DND-41 (cell line): ENCODE results near the gene BRD7.

Experiments used
- ATAC-seq: fragments of 200-7000 bp; cut with Tn5 transposase; 3 replicates; pipeline ENCODE4 v1.9.1; 2021; ENCODE audit warnings: low read depth; ENCODE audit not compliant: insufficient read depth
- DNase-seq: peaks from one replicate; pipeline ENCODE4 v3.0.0-alpha.2; 2020
- H2AFZ ChIP-seq: 2 replicates; pipeline ENCODE4 v1.6.0; 2012; ENCODE audit warnings: low read depth, low read length
- H3K27ac ChIP-seq: 2 replicates; pipeline ENCODE4 v1.5.1; 2012; ENCODE audit warnings: low read length, inconsistent platforms
- H3K27me3 ChIP-seq: fragments of 200-600 bp; sonication (generic); 2 replicates; pipeline ENCODE4 v1.6.0; 2012; ENCODE audit warnings: low read length, mild to moderate bottlenecking, inconsistent platforms; ENCODE audit not compliant: insufficient read depth, poor library complexity
- H3K36me3 ChIP-seq: 2 replicates; pipeline ENCODE4 v1.5.1; 2012; ENCODE audit warnings: low read length, inconsistent platforms; ENCODE audit not compliant: insufficient read depth
- H3K4me1 ChIP-seq: 2 replicates; pipeline ENCODE4 v1.5.1; 2012; ENCODE audit warnings: mild to moderate bottlenecking, low read length; ENCODE audit not compliant: insufficient read depth
- H3K4me2 ChIP-seq: 2 replicates; pipeline ENCODE4 v1.6.0; 2012; ENCODE audit warnings: mild to moderate bottlenecking, moderate library complexity, low read length, inconsistent platforms; ENCODE audit not compliant: insufficient read depth
- H3K4me3 ChIP-seq, 2 experiments: fragments of 200-600 bp in 1 of 2; shearing (Covaris generic) in 1 of 2; 2 replicates each; pipeline ENCODE4 v1.5.1; 2012 to 2016; ENCODE audit warnings: inconsistent platforms in 2 of 2, low read length in 2 of 2, mild to moderate bottlenecking in 2 of 2, low read depth in 1 of 2, moderate library complexity in 1 of 2
- H3K79me2 ChIP-seq: 2 replicates; pipeline ENCODE4 v1.6.0; 2012; ENCODE audit warnings: low read length, inconsistent platforms; ENCODE audit not compliant: insufficient read depth
- H3K9ac ChIP-seq: 2 replicates; pipeline ENCODE4 v1.6.0; 2012; ENCODE audit warnings: low read depth, mild to moderate bottlenecking, inconsistent platforms, low read length, moderate library complexity
- H3K9me3 ChIP-seq: 2 replicates; pipeline ENCODE4 v1.5.1; 2012; ENCODE audit warnings: low read length, moderate library complexity, mild to moderate bottlenecking, inconsistent platforms; ENCODE audit not compliant: insufficient read depth, severe bottlenecking
- H4K20me1 ChIP-seq: 2 replicates; pipeline ENCODE4 v1.6.0; 2012; ENCODE audit warnings: low read length; ENCODE audit not compliant: insufficient read depth
- CTCF ChIP-seq: IDR thresholded peaks from 2 replicates; pipeline ENCODE4 v1.5.1; 2012; ENCODE audit warnings: borderline replicate concordance, low read length, moderate library complexity, mild to moderate bottlenecking; ENCODE audit not compliant: poor library complexity, severe bottlenecking; ENCODE audit errors: extremely low read depth
- EZH2 ChIP-seq: IDR thresholded peaks from 3 replicates; pipeline ENCODE4 v1.6.1; 2012; ENCODE audit warnings: borderline replicate concordance, low read depth, mild to moderate bottlenecking, moderate library complexity, low read length, inconsistent platforms; ENCODE audit not compliant: severe bottlenecking

BRD7 gene

DNA sequence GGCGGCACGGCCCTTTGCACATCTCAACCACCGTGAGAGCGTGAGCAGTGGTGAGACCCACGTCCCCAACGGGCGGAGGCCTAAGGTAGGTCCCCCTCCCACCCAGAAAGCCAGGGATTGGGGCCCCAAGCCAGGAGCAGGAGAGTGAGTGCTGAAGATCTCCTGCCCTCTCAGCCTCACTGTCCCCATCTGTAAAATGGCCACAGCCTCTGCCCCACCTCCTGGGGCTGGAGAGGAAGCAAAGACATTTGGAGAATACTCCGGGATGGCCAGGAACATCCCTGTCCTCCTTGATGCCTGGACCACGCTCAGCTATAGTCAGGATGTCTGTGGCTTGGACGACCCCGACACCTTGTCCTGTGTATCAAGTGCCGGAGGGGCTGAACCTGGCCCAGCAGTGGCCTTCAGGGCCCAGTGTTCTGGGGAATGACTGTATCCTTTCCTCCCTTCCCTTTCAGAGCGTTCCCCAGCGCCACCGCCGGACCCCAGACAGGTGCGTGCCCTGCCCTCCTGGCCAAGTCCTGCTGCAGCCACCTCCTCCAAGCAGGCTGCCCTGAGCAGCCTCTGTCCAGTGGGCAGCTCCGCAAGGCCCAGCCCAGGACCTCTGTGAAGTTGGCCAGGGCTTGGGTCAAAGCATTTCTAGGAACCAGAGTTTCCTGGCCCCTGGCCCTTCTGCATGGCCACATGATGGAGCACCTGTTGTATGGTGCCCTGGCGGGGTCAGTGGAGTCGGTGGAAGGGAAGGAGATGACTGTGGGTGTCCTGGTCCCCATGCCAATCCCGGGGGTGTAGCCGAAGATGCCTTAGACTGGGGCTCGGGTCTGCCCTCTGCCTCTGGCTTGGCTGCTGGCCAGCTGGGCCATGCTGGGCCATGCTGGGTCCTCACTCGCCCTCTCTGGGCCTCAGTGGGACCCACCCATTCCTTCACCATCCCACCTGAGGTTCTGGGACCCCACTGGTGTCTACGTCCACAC is 64.0 kb downstream of the BRD7 start:
- ATAC-seq, result no peak
- Histone ChIP-seq H3K4me3 (no peak overlapping the region), H3K9ac (no peak overlapping the region)

GRCh38 chr16:50303605-50304466 is 65.0 kb downstream of the BRD7 start:
- Histone ChIP-seq H3K36me3 (no peaks in the 10 kb centered on the region), H3K79me2 (no peaks in the 10 kb centered on the region), H3K4me1 (no peaks in the 10 kb centered on the region), H3K27me3 (no peaks in the 10 kb centered on the region), H3K9me3 (no peaks in the 10 kb centered on the region), H2AFZ (no peak overlapping the region), H3K4me2 (no peak overlapping the region), H3K9ac (no peak overlapping the region), H3K4me3 (no peak overlapping the region), H4K20me1 (peaks cover 6% of the 10 kb centered on the region; the same call in 1 of the 2 replicates), H3K27ac (no peak overlapping the region)
- TF ChIP-seq CTCF (no peak), EZH2 (no peak)
- no peak for DNase-seq
- no peak for ATAC-seq

More for the DNA sequence above, 64.0 kb downstream of the BRD7 start:
- H3K4me2 ChIP-seq, result no peak overlapping the region
- H3K4me1 ChIP-seq, result no peaks in the 10 kb centered on the region
- no peaks in the 10 kb centered on the region for H3K9me3 ChIP-seq
- no peak overlapping the region for H2AFZ ChIP-seq
- no peak overlapping the region for H3K27ac ChIP-seq
- no peaks in the 10 kb centered on the region for H3K36me3 ChIP-seq
- DNase-seq, result no peak
- TF ChIP-seq EZH2, result no peak
- no peak for TF ChIP-seq CTCF
- H4K20me1 ChIP-seq, result peaks cover 6% of the 10 kb centered on the region; the same call in 1 of the 2 replicates
- no peaks in the 10 kb centered on the region for H3K79me2 ChIP-seq
- H3K27me3 ChIP-seq, result no peaks in the 10 kb centered on the region

DNA sequence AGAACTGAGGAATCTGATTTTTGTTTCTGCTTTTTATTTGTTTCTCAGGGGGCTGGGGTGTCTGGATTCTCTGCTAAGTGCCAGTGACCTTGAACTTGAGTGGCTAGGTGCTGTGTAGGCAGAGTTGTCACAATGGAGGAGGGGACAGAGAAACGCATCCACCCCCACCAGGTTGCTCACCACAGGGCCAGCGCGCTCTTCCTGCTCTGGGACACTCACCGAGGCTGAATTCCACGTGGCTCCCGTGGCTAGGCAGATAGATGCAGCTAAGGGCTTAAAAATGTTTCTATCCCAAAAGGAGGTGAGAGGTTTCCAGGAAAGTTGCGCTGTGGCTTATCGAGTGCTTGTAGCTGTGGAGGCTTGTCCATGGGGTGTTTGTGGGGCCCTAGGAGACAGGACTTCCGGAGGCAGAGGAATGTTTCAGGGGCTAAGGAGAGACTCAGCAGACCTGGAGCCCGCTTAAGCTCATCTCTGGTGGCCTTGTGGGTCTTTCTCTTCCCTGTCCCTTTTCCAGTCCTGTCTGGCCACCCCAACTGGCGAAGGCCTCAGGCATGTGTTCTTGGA is 65.7 kb downstream of the BRD7 start:
- ATAC-seq (no peak), DNase-seq (no peak)
- H3K27me3 ChIP-seq, result no peaks in the 10 kb centered on the region
- H3K4me2 ChIP-seq, result no peak overlapping the region
- TF ChIP-seq EZH2 (no peak), CTCF (no peak)
- H2AFZ ChIP-seq, result no peak overlapping the region
- H3K79me2 ChIP-seq, result no peaks in the 10 kb centered on the region
- H3K9ac ChIP-seq, result no peak overlapping the region
- H3K4me3 ChIP-seq, result no peak overlapping the region
- no peaks in the 10 kb centered on the region for H3K4me1 ChIP-seq
- H3K36me3 ChIP-seq, result no peaks in the 10 kb centered on the region
- H4K20me1 ChIP-seq, result peaks cover 6% of the 10 kb centered on the region; the same call in 1 of the 2 replicates
- no peak overlapping the region for H3K27ac ChIP-seq
- H3K9me3 ChIP-seq, result no peaks in the 10 kb centered on the region
